A673 (cell line): ENCODE data around the gene HOXC12.

Experiments
- CTCF ChIP-seq: fragments of 300-800, 200-600 bp; sonication (generic); conservative IDR thresholded peaks from 2 replicates; pipeline ENCODE4 v1.5.1; 2017; ENCODE audit warnings: low read depth, mild to moderate bottlenecking, antibody characterized with exemption, low read length, moderate library complexity, mixed read lengths
- EZH2 ChIP-seq: fragments of 200-600 bp; sonication (generic); IDR thresholded peaks from 2 replicates; pipeline ENCODE4 v1.6.1; 2017; ENCODE audit warnings: borderline replicate concordance, low read depth, mild to moderate bottlenecking, mixed read lengths, antibody characterized with exemption, low read length; ENCODE audit not compliant: poor library complexity, severe bottlenecking

GRCh38 chr12:53950437-53950773 lies 4.3 kb upstream of the HOXC12 start:
- TF ChIP-seq CTCF (0 out of 2 replicates have a peak, but pooled peaks have one; percentile 19), EZH2 (no peak)
